ENCODE data around the gene DNAH1.

DNAH1 gene

DNA sequence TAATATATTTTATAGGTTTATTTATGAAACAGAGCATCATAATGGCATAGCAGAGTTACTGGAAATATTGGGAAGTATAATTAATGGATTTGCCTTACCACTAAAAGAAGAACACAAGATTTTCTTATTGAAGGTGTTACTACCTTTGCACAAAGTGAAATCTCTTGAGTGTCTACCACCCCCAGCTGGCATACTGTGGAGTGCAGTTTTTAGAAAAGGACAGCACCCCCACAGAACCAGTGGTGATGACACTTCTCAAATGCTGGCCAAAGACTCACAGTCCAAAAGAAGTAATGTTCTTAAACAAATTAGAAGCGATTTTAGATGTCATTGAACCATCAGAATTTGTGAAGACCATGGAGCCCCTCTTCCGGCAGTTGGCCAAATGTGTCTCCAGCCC is 58.1 kb downstream of the DNAH1 start:
- DNase-seq: no peak
- Mint-ChIP-seq H3K9me3 (no peaks in the 10 kb centered on the region), H3K27ac (no peak overlapping the region), H3K4me3 (no peak overlapping the region), H3K4me1 (peaks cover 9% of the 10 kb centered on the region), H3K27me3 (peaks cover 13% of the 10 kb centered on the region), H3K36me3 (peaks cover 9% of the 10 kb centered on the region)
- CTCF ChIA-PET: no interaction called here

- DNase-seq: no peak
- Mint-ChIP-seq H3K9me3 (no peaks in the 10 kb centered on the region), H3K27me3 (no peaks in the 10 kb centered on the region), H3K27ac (no peak overlapping the region), H3K4me1 (no peaks in the 10 kb centered on the region), H3K4me3 (no peak overlapping the region), H3K36me3 (no peaks in the 10 kb centered on the region)
- CTCF ChIA-PET: interaction anchor here (1.2 kb wide), 1 partner anchor 34 kb away, joined by 3 read pairs; no protein-coding TSS in a partner anchor
These were observed 63.5 kb downstream of the DNAH1 start for GRCh38 chr3:52379610-52380009.

- no peak overlapping the region for H3K4me3 Mint-ChIP-seq
- CTCF ChIA-PET: interaction anchor here (1.2 kb wide), 1 partner anchor 34 kb away, joined by 3 read pairs; no protein-coding TSS in a partner anchor
- no peak for DNase-seq
- no peaks in the 10 kb centered on the region for H3K27me3 Mint-ChIP-seq
- H3K4me1 Mint-ChIP-seq: no peaks in the 10 kb centered on the region
- H3K9me3 Mint-ChIP-seq: no peaks in the 10 kb centered on the region
- H3K36me3 Mint-ChIP-seq: no peaks in the 10 kb centered on the region
- H3K27ac Mint-ChIP-seq: no peak overlapping the region
These were observed 63.9 kb downstream of the DNAH1 start for GRCh38 chr3:52380023-52380422.

DNA sequence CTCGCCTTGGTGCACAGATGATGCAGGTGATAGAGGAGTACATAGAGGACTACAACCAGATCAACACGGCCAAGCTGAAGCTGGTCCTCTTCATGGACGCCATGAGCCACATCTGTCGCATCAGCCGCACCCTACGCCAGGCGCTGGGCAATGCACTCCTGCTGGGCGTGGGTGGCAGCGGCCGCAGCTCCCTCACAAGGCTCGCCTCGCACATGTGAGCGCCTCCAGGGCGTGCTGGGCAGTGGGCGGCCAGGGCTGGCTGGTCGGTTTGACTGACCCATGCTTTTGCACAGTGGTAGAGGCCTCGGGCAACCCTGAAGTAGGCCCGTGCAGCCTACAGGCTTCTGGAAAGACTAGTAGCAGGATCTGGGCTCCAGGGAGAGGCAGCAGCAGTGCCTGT is 65.5 kb downstream of the DNAH1 start:
- no peak for DNase-seq
- Mint-ChIP-seq H3K4me1 (no peaks in the 10 kb centered on the region), H3K27ac (peak overlapping the region; percentile 55), H3K4me3 (no peak overlapping the region), H3K9me3 (no peaks in the 10 kb centered on the region), H3K36me3 (no peaks in the 10 kb centered on the region), H3K27me3 (no peaks in the 10 kb centered on the region)
- CTCF ChIA-PET: no interaction called here

GRCh38 chr3:52383446-52383845 is 67.3 kb downstream of the DNAH1 start:
- no peak overlapping the region for H3K4me3 Mint-ChIP-seq
- no peaks in the 10 kb centered on the region for H3K9me3 Mint-ChIP-seq
- no peaks in the 10 kb centered on the region for H3K36me3 Mint-ChIP-seq
- DNase-seq: no peak
- no peaks in the 10 kb centered on the region for H3K27me3 Mint-ChIP-seq
- no peaks in the 10 kb centered on the region for H3K4me1 Mint-ChIP-seq
- CTCF ChIA-PET: interaction anchor here (1.2 to 3.9 kb wide), 4 partner anchors 44 to 163 kb away, joined by 3 to 18 read pairs (median 8); no protein-coding TSS in a partner anchor
- no peak overlapping the region for H3K27ac Mint-ChIP-seq

- peaks cover 3% of the 10 kb centered on the region for H3K36me3 Mint-ChIP-seq
- no peaks in the 10 kb centered on the region for H3K9me3 Mint-ChIP-seq
- no peaks in the 10 kb centered on the region for H3K4me1 Mint-ChIP-seq
- DNase-seq: no peak
- no peaks in the 10 kb centered on the region for H3K27me3 Mint-ChIP-seq
- H3K27ac Mint-ChIP-seq: no peak overlapping the region
- no peak overlapping the region for H3K4me3 Mint-ChIP-seq
- CTCF ChIA-PET: interaction anchor here (0.6 to 3.9 kb wide), 6 partner anchors 14 to 163 kb away, joined by 3 to 18 read pairs (median 4); no protein-coding TSS in a partner anchor
These were observed 68.1 kb downstream of the DNAH1 start for GRCh38 chr3:52384019-52384761.

GRCh38 chr3:52385157-52385556 is 69.0 kb downstream of the DNAH1 start:
- CTCF ChIA-PET: interaction anchor here (0.6 to 3.9 kb wide), 12 partner anchors 10 to 164 kb away, joined by 3 to 18 read pairs (median 3); no protein-coding TSS in a partner anchor
- no peak overlapping the region for H3K27ac Mint-ChIP-seq
- no peaks in the 10 kb centered on the region for H3K27me3 Mint-ChIP-seq
- peak; percentile 64 for DNase-seq
- no peaks in the 10 kb centered on the region for H3K9me3 Mint-ChIP-seq
- no peaks in the 10 kb centered on the region for H3K4me1 Mint-ChIP-seq
- peaks cover 3% of the 10 kb centered on the region for H3K36me3 Mint-ChIP-seq
- no peak overlapping the region for H3K4me3 Mint-ChIP-seq

- DNase-seq: no peak
- CTCF ChIA-PET: interaction anchor here (1.4 to 1.5 kb wide), 2 partner anchors 25 to 167 kb away, joined by 4 to 5 read pairs; no protein-coding TSS in a partner anchor
- Mint-ChIP-seq H3K27me3 (no peaks in the 10 kb centered on the region), H3K27ac (no peak overlapping the region), H3K36me3 (peaks cover 7% of the 10 kb centered on the region), H3K9me3 (no peaks in the 10 kb centered on the region), H3K4me1 (no peaks in the 10 kb centered on the region), H3K4me3 (no peak overlapping the region)
These were observed 71.4 kb downstream of the DNAH1 start for GRCh38 chr3:52387481-52387880.

DNA sequence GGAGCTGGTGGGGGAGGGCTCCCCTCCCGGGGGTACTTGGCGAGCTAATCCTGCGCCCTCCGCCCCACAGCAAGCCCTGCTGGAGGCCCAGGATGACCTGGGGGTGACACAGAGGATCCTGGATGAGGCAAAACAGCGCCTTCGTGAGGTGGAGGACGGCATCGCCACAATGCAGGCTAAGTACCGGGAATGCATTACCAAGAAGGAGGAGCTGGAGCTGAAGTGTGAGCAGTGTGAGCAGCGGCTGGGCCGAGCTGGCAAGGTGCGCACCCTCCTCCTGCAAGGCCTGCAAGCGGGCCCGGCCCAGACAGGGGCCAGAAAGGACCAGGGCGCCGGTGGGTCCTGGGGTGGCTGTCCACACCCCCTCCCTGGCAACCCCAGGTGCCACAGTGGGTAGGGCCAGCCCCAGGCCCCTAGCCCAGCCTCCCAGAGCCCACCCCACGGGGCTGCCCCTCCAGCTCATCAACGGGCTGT is 72.3 kb downstream of the DNAH1 start:
- peaks cover 7% of the 10 kb centered on the region for H3K36me3 Mint-ChIP-seq
- no peaks in the 10 kb centered on the region for H3K4me1 Mint-ChIP-seq
- H3K4me3 Mint-ChIP-seq: no peak overlapping the region
- H3K9me3 Mint-ChIP-seq: no peaks in the 10 kb centered on the region
- no peak overlapping the region for H3K27ac Mint-ChIP-seq
- no peak for DNase-seq
- CTCF ChIA-PET: interaction anchor here (1.2 to 1.5 kb wide), 2 partner anchors 168 to 387 kb away, joined by 3 to 4 read pairs; no protein-coding TSS in a partner anchor
- no peaks in the 10 kb centered on the region for H3K27me3 Mint-ChIP-seq

GRCh38 chr3:52388933-52389332 is 72.8 kb downstream of the DNAH1 start:
- Mint-ChIP-seq H3K27me3 (no peaks in the 10 kb centered on the region), H3K27ac (no peak overlapping the region), H3K4me1 (no peaks in the 10 kb centered on the region), H3K4me3 (no peak overlapping the region), H3K9me3 (no peaks in the 10 kb centered on the region), H3K36me3 (peaks cover 7% of the 10 kb centered on the region)
- CTCF ChIA-PET: interaction anchor here (1.2 to 1.5 kb wide), 2 partner anchors 169 to 387 kb away, joined by 3 to 4 read pairs; no protein-coding TSS in a partner anchor
- no peak for DNase-seq

DNA sequence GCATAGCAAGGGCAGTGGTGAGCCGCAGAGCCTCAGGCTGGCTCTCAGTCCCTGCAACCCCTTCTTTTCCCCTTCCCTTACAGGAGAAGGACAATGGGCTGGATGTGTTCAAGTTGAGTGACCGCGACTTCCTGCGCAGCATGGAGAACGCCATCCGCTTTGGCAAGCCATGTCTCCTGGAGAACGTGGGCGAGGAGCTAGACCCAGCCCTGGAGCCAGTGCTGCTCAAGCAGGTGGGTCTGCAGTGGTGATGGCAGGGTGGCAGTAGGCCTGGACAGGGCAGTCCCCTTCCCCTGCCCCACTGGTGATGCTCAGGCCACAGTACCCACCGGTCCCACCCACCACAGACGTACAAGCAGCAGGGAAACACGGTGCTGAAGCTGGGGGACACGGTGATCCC is 75.0 kb downstream of the DNAH1 start:
- Mint-ChIP-seq H3K27ac (no peak overlapping the region), H3K4me3 (no peak overlapping the region), H3K4me1 (no peaks in the 10 kb centered on the region), H3K27me3 (no peaks in the 10 kb centered on the region), H3K36me3 (peaks cover 7% of the 10 kb centered on the region), H3K9me3 (no peaks in the 10 kb centered on the region)
- no peak for DNase-seq
- CTCF ChIA-PET: no interaction called here

DNA sequence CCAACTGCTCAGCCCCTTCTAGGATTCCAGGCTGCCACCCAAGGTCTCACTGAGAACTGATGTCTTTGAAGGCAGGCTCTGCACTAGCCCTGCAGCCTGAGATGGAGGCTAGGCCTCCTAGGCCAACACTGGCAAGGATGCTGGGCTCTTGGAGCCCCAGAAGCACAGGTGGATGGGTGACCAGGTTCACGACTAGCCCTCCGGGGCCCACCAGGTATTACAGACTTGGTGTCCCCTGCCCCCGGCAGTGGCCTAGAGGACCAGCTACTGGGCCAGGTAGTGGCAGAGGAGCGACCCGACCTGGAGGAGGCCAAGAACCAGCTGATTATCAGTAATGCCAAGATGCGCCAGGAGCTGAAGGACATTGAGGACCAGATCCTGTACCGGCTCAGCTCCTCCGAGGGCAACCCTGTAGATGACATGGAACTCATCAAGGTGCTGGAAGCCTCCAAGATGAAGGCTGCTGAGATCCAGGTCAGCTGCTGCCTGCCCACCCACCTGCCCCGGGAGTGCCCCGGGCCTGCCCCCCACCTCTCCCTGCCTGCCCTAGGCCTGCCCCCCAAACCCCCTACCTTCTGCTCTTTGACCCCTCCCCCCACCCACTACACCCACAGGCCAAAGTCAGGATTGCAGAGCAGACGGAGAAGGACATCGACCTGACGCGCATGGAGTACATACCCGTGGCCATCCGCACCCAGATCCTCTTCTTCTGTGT is 76.3 kb downstream of the DNAH1 start:
- Mint-ChIP-seq H3K27ac (no peak overlapping the region), H3K36me3 (peaks cover 7% of the 10 kb centered on the region), H3K27me3 (no peaks in the 10 kb centered on the region), H3K4me3 (no peak overlapping the region), H3K9me3 (no peaks in the 10 kb centered on the region), H3K4me1 (no peaks in the 10 kb centered on the region)
- CTCF ChIA-PET: no interaction called here
- DNase-seq: no peak

DNA sequence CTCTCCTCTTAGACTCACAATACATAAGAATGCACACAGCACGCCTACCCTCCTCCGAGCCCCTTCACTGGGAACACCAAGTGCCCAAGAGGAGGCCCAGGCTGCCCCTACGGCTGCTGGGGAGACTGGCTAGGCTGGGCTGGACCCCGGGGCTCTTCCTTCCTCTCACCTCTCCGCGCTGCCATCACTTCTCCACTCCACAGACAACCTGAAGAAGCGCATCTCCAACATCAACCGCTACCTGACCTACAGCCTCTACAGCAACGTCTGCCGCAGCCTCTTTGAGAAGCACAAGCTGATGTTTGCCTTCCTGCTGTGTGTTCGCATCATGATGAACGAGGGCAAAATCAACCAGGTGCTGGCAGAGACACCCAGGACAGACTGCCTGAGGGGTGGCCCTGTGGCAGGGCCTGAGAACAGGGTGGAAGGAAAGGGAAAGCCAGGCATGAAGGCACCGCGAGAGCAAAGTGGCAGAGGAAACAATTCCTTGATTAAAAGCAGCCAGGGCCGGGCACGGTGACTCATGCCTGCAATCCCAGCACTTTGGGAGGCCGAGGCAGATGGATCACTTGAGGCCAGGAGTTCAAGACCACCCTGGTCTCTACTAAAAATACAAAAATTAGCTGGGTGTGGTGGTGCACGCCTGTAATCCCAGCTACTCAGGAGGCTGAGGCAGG is 77.2 kb downstream of the DNAH1 start:
- H3K27ac Mint-ChIP-seq: no peak overlapping the region
- H3K27me3 Mint-ChIP-seq: no peaks in the 10 kb centered on the region
- no peak overlapping the region for H3K4me3 Mint-ChIP-seq
- H3K9me3 Mint-ChIP-seq: no peaks in the 10 kb centered on the region
- no peak for DNase-seq
- H3K4me1 Mint-ChIP-seq: no peaks in the 10 kb centered on the region
- H3K36me3 Mint-ChIP-seq: peaks cover 7% of the 10 kb centered on the region
- CTCF ChIA-PET: no interaction called here

All from activated naive CD4-positive, alpha-beta T cell treated with anti-CD3 and anti-CD28 coated beads, Interleukin-2, amount 10 ng/mL, durations not matched to agents 7 days and 5 days (primary cell).